ENCODE data around the gene PPM1H. TPM values are rescaled to one million over a fixed set of nuclear protein-coding genes. Genes with fewer than 3 reads are reported as not detected.

The PPM1H gene
- total RNA-seq, 1 experiment from 2014 or later: 37.1 TPM

DNA sequence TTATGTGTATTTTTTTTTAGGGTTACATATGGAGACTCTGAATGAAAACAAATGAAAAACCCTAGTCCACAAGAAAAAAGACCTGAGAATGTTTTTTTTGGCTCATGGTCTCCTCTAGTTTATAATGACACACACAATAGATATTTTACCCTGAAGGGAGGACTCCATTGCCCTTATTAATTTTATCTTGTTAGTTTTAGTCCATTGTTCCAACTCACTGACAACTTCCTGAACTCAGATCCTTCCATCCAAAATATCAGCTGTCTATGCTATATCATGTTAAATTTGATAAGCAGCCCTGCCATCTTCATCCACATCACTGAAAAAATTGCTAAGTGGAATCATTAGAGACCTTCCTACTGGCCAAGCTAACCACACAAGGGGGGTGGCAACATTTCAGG is 236.2 kb downstream of the PPM1H start:
- TF ChIP-seq CREB1 (CRISPR knock-in tag; IDR thresholded peaks at IDR 0.05) (no peak), CBFB (CRISPR knock-in tag; IDR thresholded peaks at IDR 0.05; ENCODE audit: low read depth) (no peak), AR (CRISPR knock-in tag; IDR thresholded peaks at IDR 0.05) (no peak)
- no peaks in the 10 kb centered on the region for H3K27me3 Mint-ChIP-seq (ENCODE audit: low read depth)
- no peak overlapping the region for H3K4me3 Mint-ChIP-seq
- no peak for DNase-seq (ENCODE audit: low spot score)
- H3K27ac Mint-ChIP-seq: no peak overlapping the region
- peaks cover 3% of the 10 kb centered on the region for H3K36me3 Mint-ChIP-seq
- H3K4me1 Mint-ChIP-seq: peaks cover 32% of the 10 kb centered on the region
- ChIA-PET CTCF (interaction anchor here (1.5 kb wide), 1 partner anchor 117 kb away, joined by 4 read pairs; no protein-coding TSS in a partner anchor), POLR2A (no interaction called here)
- ATAC-seq: no peak
- H3K9me3 Mint-ChIP-seq: 0 out of 2 replicates have a peak, but pooled peaks cover 3% of the 10 kb centered on the region

DNA sequence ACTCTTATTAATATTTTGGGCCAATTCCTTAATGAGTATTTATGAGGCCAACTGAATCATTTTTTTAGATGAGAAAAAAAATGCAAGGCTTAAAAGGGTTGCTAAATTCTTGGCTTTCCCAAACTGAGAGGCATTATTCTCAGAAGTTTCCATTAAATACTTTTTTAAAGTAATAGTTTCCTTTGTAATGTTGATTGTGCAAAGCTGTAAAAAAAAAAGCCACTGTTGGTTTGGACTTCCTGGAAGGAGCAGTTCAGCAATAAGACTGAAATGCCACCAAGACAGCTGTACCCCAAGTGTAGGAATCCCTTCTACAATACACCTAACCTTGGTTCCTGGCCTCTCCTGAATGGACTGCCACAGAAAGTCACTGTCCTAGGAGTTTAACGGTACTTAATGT is 237.1 kb downstream of the PPM1H start:
- Mint-ChIP-seq H3K9me3 (0 out of 2 replicates have a peak, but pooled peaks cover 3% of the 10 kb centered on the region), H3K4me1 (peaks cover 23% of the 10 kb centered on the region), H3K27ac (no peak overlapping the region), H3K4me3 (no peak overlapping the region), H3K36me3 (peaks cover 10% of the 10 kb centered on the region), H3K27me3 (ENCODE audit: low read depth) (no peaks in the 10 kb centered on the region)
- no peak for TF ChIP-seq JUN (CRISPR knock-in tag; IDR thresholded peaks at IDR 0.05)
- no peak for TF ChIP-seq SOX15 (CRISPR knock-in tag; IDR thresholded peaks at IDR 0.05)
- TF ChIP-seq, protein P1, sequence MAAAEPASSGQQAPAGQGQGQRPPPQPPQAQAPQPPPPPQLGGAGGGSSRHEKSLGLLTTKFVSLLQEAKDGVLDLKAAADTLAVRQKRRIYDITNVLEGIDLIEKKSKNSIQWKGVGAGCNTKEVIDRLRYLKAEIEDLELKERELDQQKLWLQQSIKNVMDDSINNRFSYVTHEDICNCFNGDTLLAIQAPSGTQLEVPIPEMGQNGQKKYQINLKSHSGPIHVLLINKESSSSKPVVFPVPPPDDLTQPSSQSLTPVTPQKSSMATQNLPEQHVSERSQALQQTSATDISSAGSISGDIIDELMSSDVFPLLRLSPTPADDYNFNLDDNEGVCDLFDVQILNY (CRISPR knock-in tag; IDR thresholded peaks at IDR 0.05): no peak
- TF ChIP-seq FOXP4 (CRISPR knock-in tag; IDR thresholded peaks at IDR 0.05): no peak
- TF ChIP-seq, protein P2, sequence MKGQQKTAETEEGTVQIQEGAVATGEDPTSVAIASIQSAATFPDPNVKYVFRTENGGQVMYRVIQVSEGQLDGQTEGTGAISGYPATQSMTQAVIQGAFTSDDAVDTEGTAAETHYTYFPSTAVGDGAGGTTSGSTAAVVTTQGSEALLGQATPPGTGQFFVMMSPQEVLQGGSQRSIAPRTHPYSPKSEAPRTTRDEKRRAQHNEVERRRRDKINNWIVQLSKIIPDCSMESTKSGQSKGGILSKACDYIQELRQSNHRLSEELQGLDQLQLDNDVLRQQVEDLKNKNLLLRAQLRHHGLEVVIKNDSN (CRISPR knock-in tag; IDR thresholded peaks at IDR 0.05): no peak
- TF ChIP-seq, protein P3, sequence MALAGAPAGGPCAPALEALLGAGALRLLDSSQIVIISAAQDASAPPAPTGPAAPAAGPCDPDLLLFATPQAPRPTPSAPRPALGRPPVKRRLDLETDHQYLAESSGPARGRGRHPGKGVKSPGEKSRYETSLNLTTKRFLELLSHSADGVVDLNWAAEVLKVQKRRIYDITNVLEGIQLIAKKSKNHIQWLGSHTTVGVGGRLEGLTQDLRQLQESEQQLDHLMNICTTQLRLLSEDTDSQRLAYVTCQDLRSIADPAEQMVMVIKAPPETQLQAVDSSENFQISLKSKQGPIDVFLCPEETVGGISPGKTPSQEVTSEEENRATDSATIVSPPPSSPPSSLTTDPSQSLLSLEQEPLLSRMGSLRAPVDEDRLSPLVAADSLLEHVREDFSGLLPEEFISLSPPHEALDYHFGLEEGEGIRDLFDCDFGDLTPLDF (CRISPR knock-in tag; IDR thresholded peaks at IDR 0.05): no peak
- no peak for TF ChIP-seq PREB (CRISPR knock-in tag; IDR thresholded peaks at IDR 0.05; ENCODE audit: borderline replicate concordance)
- no peak for TF ChIP-seq ARID4B (CRISPR knock-in tag; IDR thresholded peaks at IDR 0.05; ENCODE audit: borderline replicate concordance)
- no peak for TF ChIP-seq NFATC4 (CRISPR knock-in tag; IDR thresholded peaks at IDR 0.05)
- no peak for TF ChIP-seq STAT6 (CRISPR knock-in tag; conservative IDR thresholded peaks at IDR 0.05; ENCODE audit: low read depth)
- no peak for TF ChIP-seq CBFB (CRISPR knock-in tag; IDR thresholded peaks at IDR 0.05; ENCODE audit: low read depth)
- no peak for TF ChIP-seq TEAD4 (CRISPR knock-in tag; IDR thresholded peaks at IDR 0.05)
- ChIA-PET POLR2A (no interaction called here), CTCF (no interaction called here)
- ATAC-seq (no peak), DNase-seq (ENCODE audit: low spot score) (no peak)

Data from WTC11 (cell line).